ENCODE measurements around the gene BLOC1S3.

BLOC1S3 gene

GRCh38 chr19:45205810-45206209 is 27.2 kb downstream of the BLOC1S3 start:
- no peaks in the 10 kb centered on the region for H3F3A ChIP-seq (ENCODE audit: control insufficient read depth, insufficient read depth)
- H3K9me3 ChIP-seq (ENCODE audit: control insufficient read depth, insufficient read depth, low read length): no peaks in the 10 kb centered on the region
- H3K79me2 ChIP-seq (ENCODE audit: control insufficient read depth, low read length): no peaks in the 10 kb centered on the region
- H4K20me1 ChIP-seq (ENCODE audit: control insufficient read depth, insufficient read depth, low read depth, low read length): no peaks in the 10 kb centered on the region
- H3K27me3 ChIP-seq (ENCODE audit: control insufficient read depth, low read length): no peaks in the 10 kb centered on the region
- no peaks in the 10 kb centered on the region for H3K36me3 ChIP-seq (ENCODE audit: control insufficient read depth, low read length)
- no peaks in the 10 kb centered on the region for H3K9me2 ChIP-seq (replicated peaks; ENCODE audit: control insufficient read depth, low read length)
- no peak overlapping the region for H3K27ac ChIP-seq (ENCODE audit: low read depth, low read length)
- TF ChIP-seq CTCF (IDR thresholded peaks at IDR 0.05; ENCODE audit: low read depth, low read length, poor library complexity, severe bottlenecking): no peak
- TF ChIP-seq EZH2phosphoT487 (IDR thresholded peaks at IDR 0.05; ENCODE audit: borderline replicate concordance, low read length): no peak
- H3K4me1 ChIP-seq (ENCODE audit: control insufficient read depth, low read length): no peaks in the 10 kb centered on the region
- no peak overlapping the region for H3K4me2 ChIP-seq (ENCODE audit: low read length)
- H3K4me3 ChIP-seq (ENCODE audit: low read length): no peak overlapping the region

- no peaks in the 10 kb centered on the region for H3F3A ChIP-seq (ENCODE audit: control insufficient read depth, insufficient read depth)
- H3K79me2 ChIP-seq (ENCODE audit: control insufficient read depth, low read length): no peaks in the 10 kb centered on the region
- H3K4me2 ChIP-seq (ENCODE audit: low read length): no peak overlapping the region
- H4K20me1 ChIP-seq (ENCODE audit: control insufficient read depth, insufficient read depth, low read depth, low read length): no peaks in the 10 kb centered on the region
- no peaks in the 10 kb centered on the region for H3K9me3 ChIP-seq (ENCODE audit: control insufficient read depth, insufficient read depth, low read length)
- no peaks in the 10 kb centered on the region for H3K36me3 ChIP-seq (ENCODE audit: control insufficient read depth, low read length)
- H3K9me2 ChIP-seq (replicated peaks; ENCODE audit: control insufficient read depth, low read length): no peaks in the 10 kb centered on the region
- H3K27me3 ChIP-seq (ENCODE audit: control insufficient read depth, low read length): peaks cover under 1% of the 10 kb centered on the region; the same call in 1 of the 2 replicates
- no peak overlapping the region for H3K27ac ChIP-seq (ENCODE audit: low read depth, low read length)
- TF ChIP-seq CTCF (IDR thresholded peaks at IDR 0.05; ENCODE audit: low read depth, low read length, poor library complexity, severe bottlenecking) (no peak), EZH2phosphoT487 (IDR thresholded peaks at IDR 0.05; ENCODE audit: borderline replicate concordance, low read length) (no peak)
- H3K4me3 ChIP-seq (ENCODE audit: low read length): no peak overlapping the region
- H3K4me1 ChIP-seq (ENCODE audit: control insufficient read depth, low read length): no peaks in the 10 kb centered on the region
Observed at GRCh38 chr19:45206328-45206727, 27.7 kb downstream of the BLOC1S3 start.

- Histone ChIP-seq H3K9me2 (replicated peaks; ENCODE audit: control insufficient read depth, low read length) (no peaks in the 10 kb centered on the region), H3K79me2 (ENCODE audit: control insufficient read depth, low read length) (no peaks in the 10 kb centered on the region), H3F3A (ENCODE audit: control insufficient read depth, insufficient read depth) (no peaks in the 10 kb centered on the region), H3K36me3 (ENCODE audit: control insufficient read depth, low read length) (no peaks in the 10 kb centered on the region), H3K4me2 (ENCODE audit: low read length) (no peak overlapping the region), H3K4me3 (ENCODE audit: low read length) (no peak overlapping the region), H3K27me3 (ENCODE audit: control insufficient read depth, low read length) (peaks cover 16% of the 10 kb centered on the region), H3K27ac (ENCODE audit: low read depth, low read length) (no peak overlapping the region), H3K9me3 (ENCODE audit: control insufficient read depth, insufficient read depth, low read length) (no peaks in the 10 kb centered on the region), H4K20me1 (ENCODE audit: control insufficient read depth, insufficient read depth, low read depth, low read length) (no peaks in the 10 kb centered on the region), H3K4me1 (ENCODE audit: control insufficient read depth, low read length) (no peaks in the 10 kb centered on the region)
- TF ChIP-seq CTCF (IDR thresholded peaks at IDR 0.05; ENCODE audit: low read depth, low read length, poor library complexity, severe bottlenecking) (no peak), EZH2phosphoT487 (IDR thresholded peaks at IDR 0.05; ENCODE audit: borderline replicate concordance, low read length) (no peak)
Observed at GRCh38 chr19:45211751-45212381, 33.3 kb downstream of the BLOC1S3 start.

Measured in DOHH2 (cell line).